Measurements from ENCODE around the gene HSD11B1L.

HSD11B1L gene

GRCh38 chr19:5714816-5715215 lies 34.0 kb downstream of the HSD11B1L start:
- TF ChIP-seq CTCF (IDR thresholded peaks at IDR 0.05; ENCODE audit: low read depth, low read length), result no peak
- no peak overlapping the region for H3K4me3 ChIP-seq (ENCODE audit: low read depth, low read length)

GRCh38 chr19:5717215-5717935 lies 36.5 kb downstream of the HSD11B1L start:
- H3K4me3 ChIP-seq (ENCODE audit: low read depth, low read length), result peak overlapping the region; percentile 97
- no peak for TF ChIP-seq CTCF (IDR thresholded peaks at IDR 0.05; ENCODE audit: low read depth, low read length)

GRCh38 chr19:5718037-5718578 lies 37.3 kb downstream of the HSD11B1L start:
- peak overlapping the region; percentile 97 for H3K4me3 ChIP-seq (ENCODE audit: low read depth, low read length)
- no peak for TF ChIP-seq CTCF (IDR thresholded peaks at IDR 0.05; ENCODE audit: low read depth, low read length)

DNA sequence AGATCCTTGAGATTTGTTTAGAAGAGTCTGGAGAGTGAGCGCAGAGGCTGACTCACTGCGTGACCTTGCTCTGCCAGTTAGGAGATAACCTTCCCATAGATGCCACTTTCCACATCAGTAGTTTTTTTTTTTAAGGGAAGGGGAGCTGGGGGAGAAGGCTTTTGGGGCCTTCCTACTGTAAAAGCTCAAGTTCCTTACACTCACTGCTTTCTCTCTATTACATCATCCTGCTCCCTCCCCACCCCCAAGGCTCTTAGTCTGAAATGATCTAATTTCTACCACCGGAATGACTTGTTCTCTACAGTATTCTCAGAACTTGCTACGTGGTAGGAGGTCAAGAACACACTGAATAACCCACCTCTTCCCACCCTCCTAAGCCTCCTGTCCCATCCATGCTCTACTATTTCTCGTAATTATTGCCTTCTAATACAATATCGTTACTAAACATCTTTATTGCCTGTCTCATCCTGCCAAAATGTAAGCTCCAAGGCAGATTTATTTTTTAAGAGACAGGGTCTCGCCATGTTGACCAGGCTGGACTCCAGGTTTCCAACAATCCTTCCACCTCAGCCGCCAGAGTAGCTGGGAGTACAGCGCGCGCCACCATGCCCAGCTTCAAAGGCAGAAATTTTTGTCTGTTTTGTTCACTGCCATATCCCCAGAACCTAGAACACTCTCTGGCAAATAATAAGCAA lies 37.9 kb downstream of the HSD11B1L start:
- TF ChIP-seq CTCF (IDR thresholded peaks at IDR 0.05; ENCODE audit: low read depth, low read length), result no peak
- peak overlapping the region; percentile 97 for H3K4me3 ChIP-seq (ENCODE audit: low read depth, low read length)

DNA sequence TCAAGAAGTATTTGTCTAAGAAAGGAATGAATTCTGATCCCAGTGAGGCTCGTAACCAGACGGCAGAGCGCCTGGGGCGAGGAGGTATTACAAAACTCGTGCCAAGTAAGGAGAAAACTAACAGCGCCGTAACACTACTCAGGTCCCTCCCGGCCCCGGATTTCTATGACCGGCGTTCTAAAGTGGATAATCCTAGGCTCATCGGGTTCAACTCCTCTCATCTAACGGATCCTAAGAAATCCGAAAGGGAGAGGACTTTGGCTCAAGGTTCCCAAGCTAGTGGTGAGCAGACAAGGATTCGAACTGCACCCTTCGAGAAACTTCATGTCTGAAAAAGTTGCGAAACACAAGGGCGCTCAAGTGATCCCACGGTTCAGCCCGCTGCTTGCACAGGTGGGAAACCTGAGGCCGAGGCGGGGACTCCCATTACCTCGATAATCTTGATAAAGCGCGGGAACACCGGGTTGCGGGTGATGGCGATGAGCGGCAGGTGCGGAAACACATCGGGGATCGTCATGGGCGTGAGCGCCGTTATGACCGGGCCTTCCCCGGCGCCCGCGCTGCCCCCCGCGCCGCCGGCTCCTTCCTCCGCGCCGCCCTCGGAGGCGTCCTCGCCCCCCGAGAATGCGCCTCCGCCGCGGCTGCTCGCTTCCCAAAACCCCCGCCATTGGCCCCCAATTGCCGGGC lies 38.6 kb downstream of the HSD11B1L start:
- peak overlapping the region; percentile 97 for H3K4me3 ChIP-seq (ENCODE audit: low read depth, low read length)
- no peak for TF ChIP-seq CTCF (IDR thresholded peaks at IDR 0.05; ENCODE audit: low read depth, low read length)

- H3K4me3 ChIP-seq (ENCODE audit: low read depth, low read length), result peak within 1 kb of the TSS; percentile 97
- peak; percentile 96 for TF ChIP-seq CTCF (IDR thresholded peaks at IDR 0.05; ENCODE audit: low read depth, low read length)
These were observed 39.3 kb downstream of the HSD11B1L start, which contains the start of the genes CATSPERD and LONP1 for GRCh38 chr19:5719961-5720790. Gene CATSPERD, plus strand, starts transcription at chr19:5720637. Its CDS starts 101 bp downstream, at chr19:5720738. Gene LONP1, minus strand, starts transcription at chr19:5720146. Its CDS starts 14 bp downstream, at chr19:5720132.

Data from WI38 (cell line).